Tongue (tissue), 2 donors: ENCODE results near the gene FOXE1. TPM values are rescaled to one million over a fixed set of nuclear protein-coding genes. Genes with fewer than 3 reads are reported as not detected.

Source experiments
- DNase-seq: peaks from one replicate; pipeline ENCODE4 v3.0.0-alpha.2; 2015
- total RNA-seq: library from RNA; depleted of rRNA; stranded (reverse); fragments of >200 nt; gene quantifications from one replicate; pipeline ENCODE4 v1.2.3, GENCODE V29; 2014

Gene FOXE1
- total RNA-seq, 1 donor from 2014 or later = 6.8 TPM

DNA sequence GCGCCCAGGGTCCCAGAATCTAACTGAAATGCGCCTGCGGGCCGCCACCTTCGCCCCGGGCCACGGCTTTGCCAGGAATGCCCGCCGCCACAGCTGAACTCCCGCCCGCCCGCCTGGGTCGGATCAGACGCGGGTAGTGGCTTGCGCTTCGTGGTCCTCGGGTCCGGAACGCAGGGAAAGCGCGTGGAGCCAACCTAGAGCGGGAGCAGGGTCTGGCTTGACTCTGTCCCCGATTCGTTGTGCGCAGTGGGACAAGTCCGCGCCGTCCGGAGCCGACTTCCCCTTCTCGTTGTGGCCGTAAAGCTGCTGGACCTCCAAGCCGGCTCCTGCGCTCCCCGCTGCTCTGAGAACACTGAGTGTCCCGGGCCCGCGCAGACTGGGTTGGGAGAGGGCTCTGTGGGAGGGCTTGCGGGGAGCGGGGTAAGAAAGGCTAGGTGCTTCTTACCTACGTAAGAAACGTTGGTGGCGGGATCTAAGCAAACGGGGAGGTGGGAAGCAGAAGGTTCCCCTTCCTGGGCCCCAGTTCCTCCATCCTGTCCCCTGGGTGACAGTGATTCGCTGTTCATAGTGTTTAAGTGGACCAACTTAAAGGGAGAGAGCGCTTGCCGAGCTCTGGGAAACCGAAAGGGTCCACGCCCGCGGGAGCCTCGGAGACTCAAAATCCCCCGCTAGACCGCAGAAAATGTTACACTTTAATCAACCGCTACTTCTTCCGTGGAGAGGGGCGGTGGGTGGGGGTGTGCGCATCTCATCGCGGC, 4.4 kb upstream of the FOXE1 start:
- DNase-seq = no peak

DNA sequence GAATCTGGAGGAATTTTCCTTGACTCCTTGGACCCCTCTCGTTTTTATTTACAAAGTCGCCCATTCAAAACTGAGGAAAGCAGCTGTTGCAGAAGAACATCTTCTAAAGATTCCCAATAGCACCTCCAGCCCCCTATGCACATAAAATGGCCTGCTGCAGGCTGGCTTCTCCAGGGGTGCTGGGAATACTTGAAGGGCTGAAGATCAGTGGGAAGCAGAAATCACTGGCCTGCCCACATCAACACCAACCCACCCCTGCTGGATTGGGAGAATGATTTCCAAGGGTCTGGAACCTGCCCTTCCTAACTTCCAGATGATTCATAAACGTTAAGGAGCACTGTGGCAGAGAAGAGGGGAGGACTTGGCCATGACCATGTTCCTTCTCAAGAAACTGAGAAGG, 3.0 kb upstream of the FOXE1 start:
- DNase-seq = no peak

DNA sequence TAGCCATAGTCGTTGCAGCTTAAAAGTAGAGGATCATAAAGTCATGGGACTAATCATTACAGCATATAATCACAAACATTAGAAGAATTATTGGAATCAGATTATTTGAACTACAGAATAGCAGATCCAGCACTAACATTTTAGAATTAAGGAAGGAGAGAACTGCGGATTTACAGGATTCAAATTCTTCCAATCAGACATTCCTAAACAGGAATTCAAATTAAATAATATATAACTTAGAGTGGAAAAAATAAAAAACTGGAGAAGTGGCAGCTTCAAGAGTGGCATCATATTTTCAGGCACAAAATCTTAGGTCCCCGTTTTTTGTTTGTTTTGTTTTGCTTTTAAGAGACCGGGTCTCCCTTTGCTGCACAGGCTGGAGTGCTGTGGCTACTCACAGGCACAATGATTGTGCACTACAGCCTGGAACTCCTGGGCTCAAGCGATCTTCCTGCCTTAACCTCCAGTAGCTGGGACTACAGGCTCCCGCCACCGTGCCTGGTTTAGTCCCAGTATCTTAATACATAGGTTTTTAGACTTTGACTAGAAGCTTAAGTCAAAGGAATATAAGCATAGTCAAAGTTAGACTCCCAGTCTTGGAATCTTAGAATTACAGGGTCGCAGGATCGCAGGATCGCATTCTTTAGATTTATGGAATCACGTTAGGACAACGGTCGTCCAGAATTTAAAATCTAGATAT, 2.1 kb upstream of the FOXE1 start:
- no peak for DNase-seq

DNA sequence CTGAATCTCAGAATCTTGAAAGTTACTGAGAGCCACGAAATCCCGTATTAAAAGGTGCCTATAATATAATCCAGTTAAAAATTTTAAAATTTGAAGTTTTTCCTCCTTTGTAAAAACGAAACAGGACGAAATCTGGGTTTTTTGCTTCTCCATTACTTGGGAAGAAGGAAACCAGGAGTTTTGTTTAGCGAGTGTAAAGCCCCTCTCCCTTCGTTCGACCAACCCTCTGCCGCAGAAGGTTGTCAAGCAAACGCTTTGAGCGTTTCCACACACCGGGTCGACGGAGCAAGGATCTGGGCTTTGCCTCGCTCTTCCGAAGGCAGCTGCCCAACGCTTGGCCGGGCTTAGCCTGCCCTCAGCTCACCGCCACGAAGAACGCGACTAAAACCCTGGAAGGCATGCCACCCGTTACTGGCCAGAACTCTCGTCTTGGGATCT, 1.6 kb upstream of the FOXE1 start:
- no peak for DNase-seq

DNA sequence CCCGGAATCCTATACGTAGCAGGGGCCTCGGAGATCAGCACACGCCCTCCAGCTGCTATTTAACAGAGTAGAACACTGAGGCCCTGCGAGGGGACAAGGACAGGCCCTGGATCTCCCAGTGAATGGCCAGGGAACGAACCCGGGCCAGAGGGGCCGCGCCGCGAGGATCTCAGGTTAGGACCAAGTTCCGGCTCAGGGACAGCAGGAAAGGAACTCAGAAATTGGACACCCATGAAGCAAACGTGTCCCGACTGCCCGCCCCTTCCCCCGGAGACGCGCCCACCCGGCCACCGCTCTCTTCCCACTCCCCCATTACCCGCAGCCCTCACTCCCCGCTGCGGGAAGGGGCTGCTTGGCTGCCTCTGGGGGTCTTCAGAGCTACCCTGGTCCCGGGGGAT, 1.0 kb upstream of the FOXE1 start:
- no peak for DNase-seq

DNA sequence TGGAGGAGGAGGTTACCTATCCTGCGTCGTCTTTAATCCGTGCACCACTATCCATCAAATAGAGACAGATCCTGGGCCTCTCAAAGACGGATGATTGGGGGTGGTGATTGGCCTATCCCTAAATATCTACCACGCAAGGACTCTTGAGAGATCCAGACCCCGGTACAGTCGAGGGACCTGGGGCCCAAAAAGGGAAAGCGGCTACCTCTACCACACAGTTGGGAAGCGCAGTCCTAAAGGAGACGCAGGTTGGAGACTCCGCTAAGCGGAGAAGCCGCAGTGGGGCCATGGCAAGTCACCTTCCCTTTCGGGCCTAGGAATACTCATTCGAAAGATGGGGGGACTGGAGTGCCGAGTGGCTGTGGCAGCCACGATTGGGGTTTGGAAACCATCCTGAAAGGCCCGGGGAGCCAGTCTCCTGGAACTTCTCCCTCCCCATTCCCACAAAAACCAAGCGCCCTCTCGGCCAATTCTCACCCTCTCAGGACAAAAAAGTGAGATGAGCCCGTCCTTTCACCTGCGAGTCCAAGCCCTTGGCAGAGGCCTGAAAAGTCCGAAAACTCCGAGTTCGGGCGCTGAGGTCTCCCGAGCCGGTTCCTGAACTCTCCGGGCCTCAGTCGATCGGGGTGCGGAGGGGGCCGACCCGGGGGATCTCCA, 499 bp upstream of the FOXE1 start:
- DNase-seq = no peak

DNA sequence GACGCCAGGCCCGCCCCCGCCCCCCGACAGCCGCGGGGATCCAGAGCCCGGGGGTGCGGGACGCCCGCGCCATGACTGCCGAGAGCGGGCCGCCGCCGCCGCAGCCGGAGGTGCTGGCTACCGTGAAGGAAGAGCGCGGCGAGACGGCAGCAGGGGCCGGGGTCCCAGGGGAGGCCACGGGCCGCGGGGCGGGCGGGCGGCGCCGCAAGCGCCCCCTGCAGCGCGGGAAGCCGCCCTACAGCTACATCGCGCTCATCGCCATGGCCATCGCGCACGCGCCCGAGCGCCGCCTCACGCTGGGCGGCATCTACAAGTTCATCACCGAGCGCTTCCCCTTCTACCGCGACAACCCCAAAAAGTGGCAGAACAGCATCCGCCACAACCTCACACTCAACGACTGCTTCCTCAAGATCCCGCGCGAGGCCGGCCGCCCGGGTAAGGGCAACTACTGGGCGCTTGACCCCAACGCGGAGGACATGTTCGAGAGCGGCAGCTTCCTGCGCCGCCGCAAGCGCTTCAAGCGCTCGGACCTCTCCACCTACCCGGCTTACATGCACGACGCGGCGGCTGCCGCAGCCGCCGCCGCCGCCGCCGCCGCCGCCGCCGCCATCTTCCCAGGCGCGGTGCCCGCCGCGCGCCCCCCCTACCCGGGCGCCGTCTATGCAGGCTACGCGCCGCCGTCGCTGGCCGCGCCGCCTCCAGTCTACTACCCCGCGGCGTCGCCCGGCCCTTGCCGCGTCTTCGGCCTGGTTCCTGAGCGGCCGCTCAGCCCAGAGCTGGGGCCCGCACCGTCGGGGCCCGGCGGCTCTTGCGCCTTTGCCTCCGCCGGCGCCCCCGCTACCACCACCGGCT, 1.0 kb downstream of the FOXE1 start:
- peak; percentile 35 for DNase-seq

DNA sequence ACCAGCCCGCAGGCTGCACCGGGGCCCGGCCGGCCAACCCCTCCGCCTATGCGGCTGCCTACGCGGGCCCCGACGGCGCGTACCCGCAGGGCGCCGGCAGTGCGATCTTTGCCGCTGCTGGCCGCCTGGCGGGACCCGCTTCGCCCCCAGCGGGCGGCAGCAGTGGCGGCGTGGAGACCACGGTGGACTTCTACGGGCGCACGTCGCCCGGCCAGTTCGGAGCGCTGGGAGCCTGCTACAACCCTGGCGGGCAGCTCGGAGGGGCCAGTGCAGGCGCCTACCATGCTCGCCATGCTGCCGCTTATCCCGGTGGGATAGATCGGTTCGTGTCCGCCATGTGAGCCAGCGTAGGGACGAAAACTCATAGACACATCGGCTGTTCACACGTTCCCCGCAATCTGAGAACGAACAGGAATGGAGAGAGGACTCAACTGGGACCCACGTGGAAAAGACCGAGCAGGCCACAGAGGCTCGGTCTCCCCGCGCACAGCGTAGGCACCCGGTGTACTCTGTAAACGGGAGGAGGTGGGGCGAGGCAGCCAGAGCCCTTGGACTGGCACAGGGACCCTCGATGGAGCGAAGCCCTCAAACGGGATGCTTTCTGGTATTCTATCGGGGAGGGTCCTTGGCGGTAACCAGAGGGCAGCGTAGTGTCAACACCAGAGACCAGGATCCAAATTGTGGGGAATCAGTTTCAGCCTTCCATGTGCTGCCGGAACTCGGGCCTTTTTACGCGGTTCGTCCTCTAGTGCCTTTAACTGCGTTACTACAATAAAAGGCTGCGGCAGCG, 1.9 kb downstream of the FOXE1 start:
- DNase-seq = no peak

DNA sequence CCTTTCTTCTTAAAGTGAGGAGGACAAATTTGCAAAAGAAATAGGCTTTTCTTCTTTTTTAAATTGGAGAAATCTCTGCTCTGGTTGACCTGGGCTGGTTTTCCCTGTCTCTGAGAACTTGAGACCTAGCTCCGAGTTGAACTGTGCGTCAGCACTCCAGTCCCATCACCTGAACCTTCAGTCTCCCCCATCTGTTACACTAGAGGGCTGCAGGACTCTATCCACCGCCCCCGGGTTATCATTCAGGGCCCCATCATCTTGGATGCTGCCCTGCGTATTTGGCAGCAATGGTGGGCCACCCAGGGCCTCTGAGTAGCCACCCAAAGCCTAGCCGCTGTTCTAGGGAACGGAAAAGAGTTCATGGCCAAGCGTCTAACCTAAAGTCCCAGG, 2.5 kb downstream of the FOXE1 start:
- DNase-seq = no peak

DNA sequence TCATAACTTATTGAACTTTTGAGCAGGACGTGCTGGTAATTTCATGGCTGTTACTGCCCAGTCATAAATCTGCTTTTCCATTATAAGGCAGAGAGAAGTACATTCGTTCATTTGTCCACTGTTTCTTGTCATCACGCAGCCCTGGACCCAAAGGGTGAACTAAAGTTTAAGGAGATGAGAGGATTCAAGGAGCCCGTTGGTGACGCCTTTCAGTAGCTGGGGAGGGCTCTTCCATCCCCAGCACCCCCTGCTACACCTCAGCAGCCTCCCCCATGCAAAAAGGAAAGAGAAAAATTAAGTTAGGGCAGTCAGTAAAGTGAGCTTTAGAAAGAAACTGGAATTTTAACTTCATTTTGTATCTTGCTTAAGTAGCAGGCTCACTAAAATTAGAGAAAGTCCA, 2.9 kb downstream of the FOXE1 start:
- no peak for DNase-seq

DNA sequence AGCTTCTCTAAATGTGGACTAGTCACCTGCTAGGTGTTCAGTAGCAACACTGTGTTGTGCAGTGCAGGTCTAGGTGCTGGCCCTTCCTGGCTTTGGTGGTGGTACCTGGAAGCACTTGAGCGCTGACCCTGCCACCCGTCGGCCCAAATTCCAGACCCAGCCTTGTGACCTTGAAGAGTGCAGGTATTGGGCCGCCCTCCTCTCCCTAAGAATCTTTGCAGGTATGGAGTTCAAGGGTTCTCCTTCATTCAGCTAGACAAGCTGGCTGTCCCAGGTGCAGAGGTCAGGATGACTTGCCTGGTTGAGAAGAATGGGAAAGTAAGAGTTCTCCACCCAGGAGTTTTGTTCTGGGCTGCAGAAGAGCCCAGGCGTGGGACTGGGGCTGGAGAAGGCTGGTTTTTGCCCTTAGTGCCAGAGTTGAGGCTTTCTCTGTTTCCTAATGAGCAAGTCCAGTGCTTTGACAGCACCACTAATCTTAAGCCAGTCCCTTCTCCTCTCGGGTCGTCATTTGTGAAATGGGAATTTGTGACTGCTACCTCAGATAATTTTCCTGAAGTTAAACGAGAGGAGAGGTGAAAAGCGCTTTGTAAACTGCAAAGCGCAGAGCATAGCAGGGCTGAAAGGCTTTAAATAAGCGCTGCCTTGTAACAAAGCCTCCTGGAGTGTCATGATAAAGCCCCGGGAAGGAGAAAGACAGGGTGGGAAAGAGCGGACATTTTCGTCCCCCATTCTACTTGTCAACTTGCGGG, 4.0 kb downstream of the FOXE1 start:
- DNase-seq = no peak

DNA sequence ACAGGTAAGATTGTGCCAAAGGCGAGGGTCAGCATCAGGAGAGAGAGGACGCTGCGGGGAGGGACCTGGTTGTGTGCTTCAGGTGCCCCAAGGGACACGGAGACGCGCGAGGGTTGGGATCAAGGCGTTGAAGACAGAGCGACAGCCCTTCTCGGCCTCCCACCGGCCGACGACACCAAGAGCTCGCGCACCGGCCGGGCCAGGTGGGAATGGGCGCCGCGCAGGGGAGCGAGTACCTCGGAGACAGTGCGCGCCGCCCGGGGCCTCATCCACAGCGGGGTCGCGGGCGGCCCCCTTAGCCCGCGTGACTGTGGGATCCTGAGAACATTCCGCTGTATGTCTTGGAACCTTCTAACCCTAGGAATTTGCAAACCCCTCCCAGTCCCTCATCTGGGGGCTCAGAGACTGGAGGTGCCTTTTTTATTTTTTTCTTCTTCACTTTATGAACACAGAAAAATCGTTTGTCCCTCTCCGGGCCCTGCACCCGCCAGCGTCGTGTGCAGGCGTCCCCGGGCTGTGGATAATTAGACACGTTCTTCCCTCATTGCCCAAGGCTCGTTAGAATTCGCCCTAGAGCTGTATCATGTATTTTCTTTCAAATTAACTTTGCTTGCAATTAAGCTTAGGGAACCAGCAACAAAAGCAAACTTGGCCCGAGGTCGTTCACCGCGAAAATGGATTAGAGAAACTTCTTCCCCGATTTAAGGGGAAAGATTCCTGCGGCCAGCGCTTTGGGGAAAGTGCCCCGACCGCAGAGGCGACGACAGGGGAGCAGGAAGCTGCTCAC, 4.8 kb downstream of the FOXE1 start:
- no peak for DNase-seq

DNA sequence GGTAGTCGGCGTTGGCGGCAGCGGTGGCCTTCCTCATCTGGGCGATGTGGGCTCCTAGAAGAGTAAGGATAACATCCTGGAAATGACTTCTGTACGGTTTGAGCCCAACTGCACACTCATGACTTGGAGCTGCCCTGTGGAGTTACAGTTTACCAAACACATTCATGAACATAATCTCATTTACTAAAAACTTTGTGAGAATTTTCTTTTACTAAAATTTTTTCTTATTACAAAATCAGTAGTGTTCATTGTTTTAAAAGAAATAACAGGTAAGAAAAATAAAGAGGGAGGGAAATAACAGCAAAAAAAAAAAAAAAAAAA, 5.3 kb downstream of the FOXE1 start:
- DNase-seq = no peak

DNA sequence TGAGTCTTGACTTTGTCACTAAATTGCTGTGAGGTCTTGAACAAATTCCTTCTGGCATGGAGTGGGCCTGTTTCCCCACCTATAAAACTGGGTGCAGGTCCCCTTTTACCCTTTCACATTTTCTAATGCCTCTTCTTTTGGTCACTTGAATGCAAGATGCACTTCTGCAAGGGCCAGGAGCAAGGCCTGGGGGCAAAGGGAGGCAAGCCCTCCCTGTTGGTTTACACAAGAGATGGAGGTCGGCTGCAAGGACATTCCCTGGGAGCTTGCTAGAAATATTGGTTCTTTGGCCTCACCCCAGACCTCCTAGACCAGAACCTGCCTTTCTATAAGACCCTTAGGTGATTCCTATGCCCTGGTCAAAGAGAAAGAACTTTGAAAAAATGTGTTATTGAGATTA, 5.8 kb downstream of the FOXE1 start:
- DNase-seq = no peak

DNA sequence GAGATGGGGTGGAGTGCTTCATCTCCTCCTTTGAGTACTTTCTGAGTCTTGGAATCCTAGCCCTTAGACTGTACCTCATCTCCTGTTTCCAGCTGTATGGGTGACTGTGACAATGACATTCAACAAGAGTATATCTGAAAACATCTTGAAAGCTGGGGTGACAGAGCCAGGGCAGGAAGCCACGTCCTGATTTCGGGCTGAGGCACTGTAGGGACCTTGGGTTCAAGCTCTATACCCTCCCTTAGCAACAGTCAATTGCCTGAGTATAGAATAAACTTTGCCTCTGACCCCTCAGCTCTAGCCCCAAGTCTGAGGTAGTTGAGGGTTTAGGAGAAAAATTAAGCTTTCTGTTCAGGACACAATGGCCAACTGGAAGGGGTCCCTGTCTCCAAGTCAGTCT, 6.3 kb downstream of the FOXE1 start:
- no peak for DNase-seq

DNA sequence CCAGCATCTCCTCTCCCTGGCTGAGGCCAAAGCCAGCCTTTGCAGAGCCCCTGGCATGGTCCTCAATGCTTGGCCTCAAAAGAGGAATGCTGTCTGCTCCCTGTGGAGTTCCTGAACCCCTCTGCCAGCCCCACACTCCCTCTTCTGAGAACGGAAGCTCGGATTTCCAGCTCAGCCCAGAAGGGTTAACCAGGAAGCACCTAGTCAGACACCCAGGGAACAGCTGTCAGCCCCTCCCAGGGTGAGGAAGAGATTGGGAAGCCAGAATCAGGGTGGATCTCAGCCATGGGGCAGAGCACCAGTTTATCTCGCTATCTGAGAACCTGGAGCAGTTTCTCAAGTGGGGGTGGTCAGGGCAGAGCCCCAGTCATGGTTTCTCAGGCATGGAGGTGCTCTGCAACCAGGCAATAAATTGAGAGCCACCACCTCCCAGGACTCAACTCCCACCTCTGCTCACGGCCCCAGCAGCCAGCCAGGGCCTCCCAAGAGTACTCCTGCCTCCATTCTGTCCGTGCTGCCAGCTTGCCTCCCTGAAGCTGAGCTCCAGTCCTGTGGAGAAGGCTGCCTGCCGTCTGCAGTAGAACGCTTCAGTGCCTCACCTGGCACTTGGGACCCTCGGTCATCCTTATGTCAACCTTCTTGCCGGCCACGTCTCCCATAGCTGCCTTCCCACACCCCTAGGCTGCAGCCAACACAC, 7.6 kb downstream of the FOXE1 start:
- no peak for DNase-seq

DNA sequence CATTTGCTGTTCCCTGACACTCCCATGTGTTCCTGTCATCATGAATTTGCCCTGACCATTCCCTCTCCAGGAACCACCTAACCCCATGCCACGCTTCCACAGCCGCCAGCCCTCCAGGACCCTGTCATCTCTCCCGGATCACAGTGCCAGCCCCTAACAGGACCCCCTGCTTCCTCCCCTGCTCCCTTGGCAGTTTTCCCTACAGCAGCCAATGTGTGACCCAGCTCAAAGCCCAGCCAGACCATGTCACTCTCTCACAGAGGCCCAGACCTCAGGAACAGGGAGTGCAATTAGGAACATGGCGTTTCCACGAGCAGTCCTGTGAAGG, 8.1 kb downstream of the FOXE1 start:
- DNase-seq = no peak

DNA sequence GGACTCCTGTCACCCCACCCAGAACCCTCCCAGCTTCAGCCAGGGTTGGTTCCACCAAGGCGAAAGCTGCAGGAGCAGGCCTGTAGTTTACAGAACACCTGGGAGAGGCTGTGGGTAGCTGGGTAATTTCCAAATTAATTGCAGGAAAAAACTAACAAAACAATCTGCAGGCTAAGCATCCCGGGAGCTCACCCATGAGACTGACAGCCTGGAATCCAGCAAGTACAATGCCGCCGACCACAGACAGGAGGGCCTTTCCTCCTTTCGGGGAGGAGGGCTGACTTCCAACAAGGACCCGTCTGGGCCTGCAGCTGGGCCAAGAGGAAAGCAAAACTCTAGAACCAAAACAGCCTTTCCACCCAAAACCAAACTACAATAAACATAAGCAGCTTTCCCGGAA, 10.3 kb downstream of the FOXE1 start:
- DNase-seq = no peak

DNA sequence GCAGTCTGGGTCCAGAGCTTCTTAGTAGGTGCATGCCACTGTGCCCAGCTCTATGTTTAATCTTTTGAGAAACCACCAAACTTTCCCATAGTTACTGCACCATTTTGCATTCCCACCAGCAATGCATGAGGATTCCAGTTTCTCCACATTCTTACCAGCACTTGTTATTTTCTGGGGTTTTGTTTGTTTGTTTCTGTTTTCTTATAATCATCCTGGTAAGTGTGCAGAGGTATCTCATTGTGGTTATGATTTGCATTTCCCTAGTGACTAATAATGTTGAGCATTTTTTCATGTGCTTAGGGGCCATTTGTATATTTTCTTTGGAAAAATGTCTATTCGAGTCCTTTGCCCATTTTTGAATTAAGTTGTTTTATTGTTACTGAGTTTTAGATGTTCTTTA, 11.4 kb downstream of the FOXE1 start:
- DNase-seq = no peak

DNA sequence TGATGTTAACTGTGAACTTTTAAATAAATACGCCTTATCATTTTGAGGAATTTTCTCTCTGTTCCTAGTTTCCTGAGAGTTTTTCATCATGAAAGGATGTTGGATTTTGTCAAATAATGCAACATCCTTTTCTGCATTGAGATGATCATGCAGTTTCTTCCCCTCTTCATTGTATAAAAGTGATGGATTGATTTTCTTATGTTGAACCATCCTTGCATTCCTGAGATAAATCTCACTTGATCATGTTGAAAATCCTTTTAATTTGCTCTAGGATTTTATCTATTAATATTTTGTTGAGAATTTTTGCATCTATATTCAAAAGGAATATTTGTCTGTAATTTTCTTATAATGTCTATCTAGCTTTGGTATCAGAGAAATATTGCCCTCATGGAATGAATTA, 13.3 kb downstream of the FOXE1 start:
- DNase-seq = no peak
